Measurements from ENCODE around the gene DLG3.
"Not testable (repeated sequence)": the region's sequence is repeated elsewhere in the genome, so short reads cannot be mapped to it uniquely, and the experiment has no call there.

DLG3 gene

DNA sequence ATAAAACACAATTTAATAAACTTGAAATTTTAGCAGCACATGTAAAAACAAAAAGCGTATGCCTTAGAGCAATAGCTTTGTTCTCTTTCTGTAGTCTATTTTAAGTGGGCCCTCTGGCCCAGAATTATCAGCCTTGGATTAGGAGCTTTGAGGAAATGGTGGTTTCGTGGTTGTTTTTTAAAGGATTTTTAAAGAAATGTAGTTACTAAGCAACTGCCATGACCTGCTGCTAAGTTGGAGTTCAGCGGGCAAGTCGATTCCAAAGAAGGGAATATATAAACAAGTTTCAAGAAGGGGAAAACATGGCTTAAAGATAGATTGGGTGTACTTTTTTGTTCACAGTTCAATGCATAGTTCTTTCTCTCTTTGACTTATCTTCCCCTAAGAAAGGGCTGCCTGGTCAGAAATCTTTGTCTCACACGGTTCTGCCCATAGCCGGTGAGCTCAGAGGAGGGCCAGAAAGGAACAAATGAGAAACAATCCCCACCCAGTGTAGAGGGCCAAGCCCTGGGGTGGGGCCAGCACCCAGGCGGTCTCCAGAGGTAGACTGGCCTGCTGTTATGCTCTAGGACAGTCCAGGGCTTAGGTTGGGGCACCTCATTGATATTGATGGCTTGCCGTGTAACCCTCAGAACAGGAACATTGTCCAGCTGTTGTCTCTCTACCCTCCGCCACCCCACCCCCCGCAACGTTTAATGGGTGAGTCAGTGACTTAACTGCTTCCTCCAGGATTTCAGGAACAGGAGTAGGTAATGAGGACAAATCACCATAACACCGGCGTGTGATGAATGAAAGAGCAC, 32.5 kb downstream of the DLG3 start:
- peak; percentile 17 for DNase-seq

DNA sequence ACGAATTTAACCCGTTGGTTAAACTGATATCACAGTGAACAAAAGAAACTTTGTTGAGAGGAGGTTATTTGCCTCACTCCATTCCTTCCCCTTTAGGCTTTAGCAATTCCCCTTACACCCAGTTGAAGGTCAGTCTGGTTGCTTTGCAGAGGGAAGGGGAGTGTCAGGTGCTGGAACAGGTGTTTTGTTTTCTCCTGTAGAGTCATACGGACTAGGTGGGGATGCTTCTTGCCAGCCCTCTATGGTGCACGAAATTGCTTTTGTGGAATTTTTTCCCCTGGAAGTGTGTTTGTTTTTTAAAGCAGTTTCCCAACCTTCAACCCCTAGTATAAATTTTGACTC, 33.1 kb downstream of the DLG3 start:
- DNase-seq: no peak

- no peak for DNase-seq
Measured at GRCh38 chrX:70478526-70479245, 34.1 kb downstream of the DLG3 start.

- DNase-seq: no peak
Measured at GRCh38 chrX:70479247-70479921, 34.7 kb downstream of the DLG3 start.

GRCh38 chrX:70479922-70480659, 35.5 kb downstream of the DLG3 start:
- no peak for DNase-seq

GRCh38 chrX:70480660-70481018, 36.0 kb downstream of the DLG3 start:
- DNase-seq: no peak

DNA sequence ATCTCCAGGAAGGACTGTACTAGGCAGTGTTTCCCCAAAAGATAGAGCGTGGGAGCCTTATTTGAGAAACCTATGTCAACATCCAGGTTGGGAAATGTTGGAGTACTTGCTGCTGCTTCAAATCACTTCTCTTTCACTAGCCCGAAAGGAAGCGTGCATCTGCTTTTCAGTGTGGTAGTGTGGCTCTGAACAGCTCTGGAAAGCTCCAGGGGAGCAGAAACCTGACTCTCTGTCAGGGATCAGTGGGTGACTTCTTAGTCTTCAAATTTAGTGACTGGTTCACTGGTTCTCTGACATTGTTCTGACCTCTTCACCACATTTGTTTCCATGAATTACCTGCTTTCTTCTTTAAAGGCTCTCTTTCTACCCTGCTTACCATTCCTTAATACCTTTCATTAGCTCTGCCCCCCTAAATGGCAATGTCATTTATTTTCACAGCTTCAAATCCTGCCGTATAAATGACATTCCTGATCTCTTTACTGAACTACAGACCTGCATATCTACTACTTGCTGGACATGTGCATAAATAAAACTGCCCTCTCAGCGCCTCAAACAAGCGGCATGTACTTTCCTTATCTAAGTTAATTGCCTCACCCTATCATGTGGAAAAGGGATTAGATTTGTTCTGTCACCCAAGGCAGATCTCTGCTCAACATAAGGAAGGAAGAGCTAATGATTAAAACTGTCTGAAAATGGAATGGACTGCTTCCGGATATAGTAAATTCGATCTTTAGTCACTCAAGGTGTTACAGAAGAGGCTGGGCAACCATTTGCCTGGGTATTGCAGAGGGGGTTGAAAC, 37.0 kb downstream of the DLG3 start:
- no peak for DNase-seq

- no peak for DNase-seq
Measured at GRCh38 chrX:70482300-70482699, 37.7 kb downstream of the DLG3 start.

- DNase-seq: peak; percentile 48
Measured at GRCh38 chrX:70485466-70485865, 40.8 kb downstream of the DLG3 start.

DNA sequence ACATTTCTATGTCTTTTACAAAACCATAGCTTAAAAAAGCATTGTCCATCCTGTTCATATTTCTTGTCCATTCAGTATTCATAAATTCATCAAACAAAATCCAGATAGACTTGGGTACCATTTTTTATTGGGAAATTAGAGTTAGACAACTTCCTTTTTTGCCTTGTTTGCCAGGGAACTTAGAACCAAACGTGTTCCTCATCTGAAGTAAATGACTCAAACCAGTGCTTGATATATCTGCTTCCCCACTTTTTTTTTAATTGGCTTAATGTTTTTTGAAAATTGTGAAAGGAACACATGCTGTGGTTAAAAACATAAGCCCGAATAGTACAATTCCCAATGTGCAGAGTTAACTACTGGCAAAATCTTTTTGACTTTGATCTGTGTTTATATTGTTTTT, 44.2 kb downstream of the DLG3 start:
- DNase-seq: no peak

DNA sequence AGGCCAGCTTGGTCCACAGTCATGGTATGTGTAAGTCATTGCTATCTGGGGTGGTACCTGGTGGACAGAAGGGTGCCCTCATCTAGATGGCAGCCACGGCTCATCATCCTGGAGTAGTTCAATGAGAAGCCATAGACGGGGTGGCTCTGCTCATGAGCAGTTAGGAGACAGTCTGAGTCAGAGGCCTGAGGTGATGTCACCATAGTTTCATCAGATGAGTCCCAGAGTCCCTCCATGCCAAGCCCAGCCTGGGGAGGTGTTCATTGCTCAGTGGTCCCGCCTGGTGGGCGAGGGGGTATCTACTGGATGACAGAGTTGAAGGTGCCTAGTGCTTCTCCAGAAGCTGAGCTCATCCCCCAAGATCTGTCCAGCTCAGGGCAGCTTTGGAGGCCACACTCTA, 49.8 kb downstream of the DLG3 start:
- DNase-seq: no peak

GRCh38 chrX:70496491-70496890, 51.9 kb downstream of the DLG3 start:
- DNase-seq: no peak

GRCh38 chrX:70497026-70497425, 52.4 kb downstream of the DLG3 start:
- DNase-seq: no peak

DNA sequence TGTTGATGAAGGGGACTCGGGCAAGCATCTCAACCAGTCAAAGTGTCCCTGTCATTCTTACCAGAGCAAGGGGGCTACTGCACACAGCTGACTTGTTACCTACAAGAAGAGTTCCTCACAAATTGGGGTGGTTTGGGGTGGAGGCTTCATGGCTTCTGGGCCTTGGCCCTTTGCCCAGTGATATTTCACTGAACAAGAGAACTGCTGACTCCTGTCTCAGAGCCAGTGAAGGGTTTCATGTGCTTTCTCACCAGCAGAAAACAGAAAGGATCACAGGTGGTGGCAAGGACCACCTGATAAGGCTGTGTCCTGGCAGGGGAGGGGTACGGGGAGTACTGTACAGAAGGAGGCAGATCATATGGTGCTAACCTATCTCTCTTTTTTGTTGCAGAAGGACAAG, 53.5 kb downstream of the DLG3 start:
- DNase-seq: no peak

GRCh38 chrX:70500826-70501225, 56.2 kb downstream of the DLG3 start:
- no peak for DNase-seq

DNA sequence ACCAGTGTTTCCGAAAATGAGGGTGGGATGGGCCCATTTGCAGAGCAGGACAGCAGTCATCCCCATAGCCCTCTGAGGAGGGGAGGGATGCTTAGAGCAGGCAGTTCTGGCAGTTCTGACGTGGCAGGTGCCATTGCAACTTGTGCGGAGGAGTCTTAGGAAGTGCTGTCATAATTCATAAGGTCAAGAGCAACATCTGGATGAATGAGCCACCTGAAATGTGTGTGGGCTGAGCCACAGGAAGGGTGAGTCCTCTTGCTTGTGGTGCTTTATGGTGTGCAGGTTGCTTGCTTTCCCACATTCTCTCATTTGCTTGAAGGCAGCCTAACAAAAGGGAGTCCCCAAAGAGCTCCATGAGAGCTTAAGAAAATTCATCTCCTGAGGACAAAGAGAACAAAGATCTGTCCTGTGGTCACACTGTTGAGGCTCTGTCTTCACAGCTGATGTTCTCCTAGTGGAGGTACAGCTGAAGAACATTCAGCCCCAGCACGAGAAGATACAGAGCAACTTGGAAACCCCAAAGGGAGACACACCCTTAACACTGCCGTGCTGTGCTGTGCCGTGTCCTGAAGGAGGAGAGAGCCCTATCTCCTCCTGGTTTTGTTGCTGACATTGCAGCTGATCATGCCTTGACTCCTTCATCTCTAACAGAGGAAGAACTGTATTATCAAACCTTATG, 60.3 kb downstream of the DLG3 start:
- no peak for DNase-seq

GRCh38 chrX:70505451-70505841, 60.8 kb downstream of the DLG3 start:
- DNase-seq: no peak

DNA sequence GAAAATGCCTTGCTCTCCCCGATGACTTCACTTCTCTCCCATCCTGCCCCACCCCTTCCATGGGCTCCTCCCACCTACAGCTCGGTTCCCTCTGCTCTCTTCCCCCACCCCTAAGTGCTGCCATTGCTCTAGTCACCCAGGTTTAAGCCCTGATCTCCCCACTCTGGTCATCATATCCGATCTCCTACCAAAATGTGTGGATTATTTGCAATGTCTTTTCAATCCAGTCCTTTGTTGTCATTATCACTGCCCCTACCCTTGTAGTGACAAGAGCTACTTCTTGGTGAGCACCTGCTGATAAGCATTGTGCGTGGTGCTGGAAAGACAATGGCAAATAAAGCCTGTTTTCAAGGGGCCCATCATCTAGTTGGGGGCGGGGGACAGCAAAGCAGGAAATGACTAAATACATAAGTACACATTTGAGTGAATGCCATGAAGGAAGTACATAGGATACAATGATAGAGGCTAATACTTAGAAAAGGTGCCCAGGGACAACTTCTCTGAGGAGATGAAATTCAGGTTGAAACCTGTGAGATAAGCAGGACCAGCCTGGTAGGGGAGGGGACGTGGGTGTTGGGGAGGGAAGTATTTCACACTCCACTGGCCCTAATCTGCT, 63.8 kb downstream of the DLG3 start:
- peak; percentile 72 for DNase-seq

DNA sequence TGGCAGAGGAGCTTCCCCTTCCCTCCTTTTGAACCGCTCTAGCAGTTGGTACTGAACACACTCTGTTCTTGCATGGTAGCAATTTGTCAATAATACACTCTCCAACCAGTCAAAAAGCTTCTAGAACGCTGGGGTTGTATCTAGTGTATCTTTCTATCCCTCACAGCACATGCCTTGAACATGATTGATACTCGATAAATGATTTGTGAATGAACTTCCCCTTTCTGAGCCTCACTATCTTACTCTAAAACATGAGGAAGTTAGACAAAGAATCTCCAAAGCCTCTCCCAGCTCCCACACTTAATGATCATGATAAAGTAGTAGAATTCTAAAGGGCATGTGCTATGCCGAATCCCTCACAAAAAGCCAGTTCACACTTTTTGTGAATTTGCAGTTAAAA, 64.4 kb downstream of the DLG3 start:
- no peak for DNase-seq

GRCh38 chrX:70515270-70515669, 70.6 kb downstream of the DLG3 start:
- DNase-seq: not testable (repeated sequence)

DNA sequence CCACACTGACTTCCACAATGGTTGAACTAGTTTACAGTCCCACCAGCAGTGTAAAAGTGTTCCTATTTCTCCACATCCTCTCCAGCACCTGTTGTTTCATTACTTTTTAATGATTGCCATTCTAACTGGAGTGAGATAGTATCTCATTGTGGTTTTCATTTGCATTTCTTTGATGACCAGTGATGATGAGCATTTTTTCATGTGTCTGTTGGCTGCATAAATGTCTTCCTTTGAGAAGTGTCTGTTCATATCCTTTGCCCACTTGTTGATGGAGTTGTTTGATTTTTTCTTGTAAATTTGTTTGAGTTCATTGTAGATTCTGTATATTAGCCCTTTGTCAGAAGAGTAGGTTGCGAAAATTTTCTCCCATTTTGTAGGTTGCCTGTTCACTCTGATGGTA, 71.1 kb downstream of the DLG3 start:
- not testable (repeated sequence) for DNase-seq

DNA sequence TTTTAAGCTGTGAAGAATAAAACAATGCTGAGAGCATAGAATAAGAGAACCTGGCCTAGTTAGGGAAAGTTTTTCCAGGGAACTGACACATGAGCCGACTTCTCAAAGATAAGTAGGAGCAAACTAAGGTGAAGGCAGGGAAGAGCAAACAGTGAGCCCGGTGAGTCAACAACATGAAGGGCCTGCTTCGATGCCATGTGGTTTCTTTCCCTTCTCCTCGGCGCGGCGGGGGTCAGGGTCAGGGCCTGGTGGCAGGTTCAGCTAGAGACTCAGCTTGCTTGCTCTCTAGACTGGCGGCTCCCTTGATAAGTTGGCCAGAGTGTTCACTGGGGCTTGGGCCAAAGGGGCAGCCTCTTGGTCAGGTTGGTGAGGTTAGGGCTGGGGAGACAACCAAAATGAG, 81.1 kb downstream of the DLG3 start:
- peak; percentile 88 for DNase-seq
